Measurements from ENCODE around the gene DNAJC5. TPM values are rescaled to one million over a fixed set of nuclear protein-coding genes. Genes with fewer than 3 reads are reported as not detected.

DNAJC5 gene
- total and polyA plus RNA-seq, 2 of the 8 experiments (the other 6 are each of a cell fraction or from before 2014, with no cell fraction given): 19.2 to 31.2 TPM

GRCh38 chr20:63967330-63968135 lies 72.6 kb downstream of the DNAJC5 start (continued):
- TF ChIP-seq RFX5 (IDR thresholded peaks at IDR 0.05; ENCODE audit: borderline replicate concordance, low read depth, low read length): no peak
- TF ChIP-seq SIX5 (IDR thresholded peaks at IDR 0.05; ENCODE audit: low read depth, low read length): no peak

All from H1 (cell line).